Activated naive CD4-positive, alpha-beta T cell treated with anti-CD3 and anti-CD28 coated beads, Interleukin-2, amount 10 ng/mL, durations not matched to agents 7 days and 5 days (primary cell): Measurements from ENCODE around the gene CARMIL3.

Experiments
- CTCF ChIA-PET: fragments of 350-600 bp; sonication (Branson Sonifier 250); formaldehyde crosslinking; loops from one replicate; lab custom pipeline; 2021; ENCODE audit warnings: antibody characterized with exemption; lab: Charles Lee
- DNase-seq: peaks from one replicate; pipeline ENCODE4 v3.0.0-alpha.2; 2020
- H3K27ac Mint-ChIP-seq: one replicate; pipeline ENCODE4 v1.8.0; 2021; ENCODE audit warnings: mild to moderate bottlenecking, moderate library complexity, mixed read lengths
- H3K27me3 Mint-ChIP-seq: one replicate; pipeline ENCODE4 v1.8.0; 2021; ENCODE audit warnings: mild to moderate bottlenecking, mixed read lengths
- H3K36me3 Mint-ChIP-seq: one replicate; pipeline ENCODE4 v1.8.0; 2021; ENCODE audit warnings: mixed read lengths
- H3K4me1 Mint-ChIP-seq: one replicate; pipeline ENCODE4 v1.8.0; 2021; ENCODE audit warnings: mixed read lengths
- H3K4me3 Mint-ChIP-seq: one replicate; pipeline ENCODE4 v1.8.0; 2021; ENCODE audit warnings: mild to moderate bottlenecking, moderate library complexity, mixed read lengths
- H3K9me3 Mint-ChIP-seq: one replicate; pipeline ENCODE4 v1.8.0; 2021; ENCODE audit warnings: mixed read lengths

CARMIL3 gene

GRCh38 chr14:24117179-24117578 lies 65.4 kb downstream of the CARMIL3 start:
- peaks cover 60% of the 10 kb centered on the region for H3K36me3 Mint-ChIP-seq
- no peaks in the 10 kb centered on the region for H3K27me3 Mint-ChIP-seq
- CTCF ChIA-PET, result interaction anchor here (1.5 kb wide), 1 partner anchor 43 kb away, joined by 6 read pairs; the partner anchor contains the start of gene IRF9
- H3K9me3 Mint-ChIP-seq, result no peaks in the 10 kb centered on the region
- no peak for DNase-seq
- peak overlapping the region; percentile 87 for H3K4me3 Mint-ChIP-seq
- H3K4me1 Mint-ChIP-seq, result peaks cover 31% of the 10 kb centered on the region
- H3K27ac Mint-ChIP-seq, result no peak overlapping the region
